Mesendoderm (in vitro differentiated cells): ENCODE data around the gene ENHO. TPM values are rescaled to one million over a fixed set of nuclear protein-coding genes. Genes with fewer than 3 reads are reported as not detected.
A peak's percentile ranks its signal among the peaks of the same experiment; 100 is the strongest.

Experiments
- DNase-seq: peaks from one replicate; pipeline ENCODE4 v3.0.0; 2013
- H2AK5ac ChIP-seq: 2 replicates; pipeline ENCODE4 v1.6.1; 2013; ENCODE audit warnings: low read length, inconsistent platforms
- H2BK120ac ChIP-seq: 2 replicates; pipeline ENCODE4 v1.6.1; 2013; ENCODE audit warnings: low read depth, mild to moderate bottlenecking, low read length, moderate library complexity, mixed read lengths
- H2BK15ac ChIP-seq: replicated peaks from 2 replicates; pipeline ENCODE4 v1.6.1; 2013; ENCODE audit warnings: low read depth, mild to moderate bottlenecking, moderate library complexity
- H2BK5ac ChIP-seq: 2 replicates; pipeline ENCODE4 v1.6.1; 2013; ENCODE audit warnings: low read length, inconsistent platforms
- H3K18ac ChIP-seq: 2 replicates; pipeline ENCODE4 v1.6.1; 2013; ENCODE audit warnings: mild to moderate bottlenecking, low read length, mixed read lengths
- H3K23ac ChIP-seq: one replicate; pipeline ENCODE4 v1.6.1; 2013; ENCODE audit warnings: low read length
- H3K27ac ChIP-seq: 2 replicates; pipeline ENCODE4 v1.5.1; 2013; ENCODE audit warnings: low read depth, mild to moderate bottlenecking, inconsistent platforms, low read length, moderate library complexity
- H3K27me3 ChIP-seq: 2 replicates; pipeline ENCODE4 v1.6.1; 2013; ENCODE audit warnings: low read length, control low read depth, mild to moderate bottlenecking, inconsistent platforms; ENCODE audit not compliant: insufficient read depth, poor library complexity
- H3K36me3 ChIP-seq: 2 replicates; pipeline ENCODE4 v1.6.1; 2013; ENCODE audit warnings: low read length, inconsistent platforms; ENCODE audit not compliant: control insufficient read depth, insufficient read depth
- H3K4ac ChIP-seq: one replicate; pipeline ENCODE4 v1.6.1; 2013; ENCODE audit warnings: low read depth, mild to moderate bottlenecking, low read length, moderate library complexity
- H3K4me1 ChIP-seq: 2 replicates; pipeline ENCODE4 v1.6.1; 2013; ENCODE audit warnings: low read depth, low read length, inconsistent platforms; ENCODE audit not compliant: control insufficient read depth
- H3K4me2 ChIP-seq: 2 replicates; pipeline ENCODE4 v1.6.1; 2013; ENCODE audit warnings: low read length
- H3K4me3 ChIP-seq: 2 replicates; pipeline ENCODE4 v1.5.1; 2013; ENCODE audit warnings: mild to moderate bottlenecking, low read length
- H3K56ac ChIP-seq: one replicate; pipeline ENCODE4 v1.6.1; 2013; ENCODE audit warnings: low read length
- H3K79me1 ChIP-seq: 2 replicates; pipeline ENCODE4 v1.6.1; 2013; ENCODE audit warnings: low read length, inconsistent platforms
- H3K79me2 ChIP-seq: 2 replicates; pipeline ENCODE4 v1.6.1; 2013; ENCODE audit warnings: mild to moderate bottlenecking, low read length; ENCODE audit not compliant: control insufficient read depth, insufficient read depth
- H3K9ac ChIP-seq: 2 replicates; pipeline ENCODE4 v1.6.1; 2013; ENCODE audit warnings: low read length, inconsistent platforms
- H4K5ac ChIP-seq: one replicate; pipeline ENCODE4 v1.6.1; 2013; ENCODE audit warnings: low read length
- H4K8ac ChIP-seq: one replicate; pipeline ENCODE4 v1.6.1; 2013; ENCODE audit warnings: low read depth, mild to moderate bottlenecking, control low read depth, low read length, moderate library complexity
- WGBS: extraction: QIAGEN DNeasy Blood & Tissue Kit; methylation state at CpG from one replicate; pipeline ENCODE4 v1.1.7; 2013; ENCODE audit warnings: low lambda C conversion rate, missing lambda C conversion rate; ENCODE audit not compliant: insufficient coverage; ENCODE audit errors: extremely low coverage; 5-methylcytosine and 5-hydroxymethylcytosine counted together
- polyA plus RNA-seq, 2 experiments: library from polyadenylated mRNA; stranded (reverse); fragments of 200-250 nt; gene quantifications; one replicate each; pipeline ENCODE4 v1.2.3, GENCODE V29; 2013

The ENHO gene
- polyA plus RNA-seq (2013, experiment 1 of 2): 7.3 TPM
- 7.1 TPM for polyA plus RNA-seq (2013, experiment 2 of 2)

GRCh38 chr9:34522971-34523797, at the start of gene ENHO:
Gene ENHO, minus strand, starts transcription at chr9:34522990. Its CDS starts 1,295 bp downstream, at chr9:34521695.
- peak; percentile 94 for DNase-seq
- peak within 1 kb of the TSS; percentile 38 for H3K4me3 ChIP-seq
- H3K56ac ChIP-seq: peak within 1 kb of the TSS; percentile 90
- H2AK5ac ChIP-seq: no peak within 1 kb of the TSS
- WGBS: no CpG with 5 or more reads among the region's 63 CpGs
- no peak within 1 kb of the TSS for H3K4ac ChIP-seq
- peak within 1 kb of the TSS; percentile 95 for H4K5ac ChIP-seq
- H2BK120ac ChIP-seq: no peak within 1 kb of the TSS
- peak within 1 kb of the TSS; percentile 8 for H3K18ac ChIP-seq
- no peaks in the 10 kb centered on the region for H3K36me3 ChIP-seq
- H3K4me1 ChIP-seq: peaks cover 8% of the 10 kb centered on the region
- H4K8ac ChIP-seq: no peak within 1 kb of the TSS
- no peak within 1 kb of the TSS for H3K27ac ChIP-seq
- H3K4me2 ChIP-seq: peak within 1 kb of the TSS; percentile 94
- no peaks in the 10 kb centered on the region for H3K27me3 ChIP-seq
- peak within 1 kb of the TSS; percentile 48 for H3K23ac ChIP-seq
- no peak within 1 kb of the TSS for H2BK5ac ChIP-seq
- H3K79me2 ChIP-seq: no peaks in the 10 kb centered on the region
- no peaks in the 10 kb centered on the region for H3K79me1 ChIP-seq
- peak within 1 kb of the TSS; percentile 77 for H3K9ac ChIP-seq
- no peak within 1 kb of the TSS for H2BK15ac ChIP-seq

DNA sequence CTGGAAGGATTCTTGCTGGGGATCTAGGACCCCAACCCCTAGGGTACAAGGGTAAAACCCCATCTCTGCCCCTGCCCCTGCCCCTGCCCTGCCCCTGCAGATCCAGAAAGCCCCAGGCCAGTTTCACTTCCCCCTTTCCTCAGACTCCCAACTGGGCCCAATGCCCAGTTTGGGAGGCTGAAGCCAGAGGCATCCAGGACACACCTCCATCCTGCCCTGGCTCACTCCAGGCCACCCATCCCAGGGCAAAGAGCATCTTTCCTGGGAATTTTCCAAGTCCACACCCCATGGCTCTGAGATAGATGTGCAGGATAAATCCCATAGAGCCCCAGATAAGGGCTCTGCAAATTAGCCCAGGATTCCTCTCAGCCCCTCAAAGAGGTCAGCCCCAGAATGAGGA, 49.3 kb upstream of the ENHO start:
- no peaks in the 10 kb centered on the region for H3K79me1 ChIP-seq
- no peak overlapping the region for H3K56ac ChIP-seq
- H3K27ac ChIP-seq: no peak overlapping the region
- no peak overlapping the region for H3K4me2 ChIP-seq
- H3K4ac ChIP-seq: no peak overlapping the region
- no peaks in the 10 kb centered on the region for H3K36me3 ChIP-seq
- H2AK5ac ChIP-seq: no peak overlapping the region
- H2BK15ac ChIP-seq: no peak overlapping the region
- no peaks in the 10 kb centered on the region for H3K79me2 ChIP-seq
- H3K27me3 ChIP-seq: no peaks in the 10 kb centered on the region
- H2BK120ac ChIP-seq: no peak overlapping the region
- H3K4me3 ChIP-seq: no peak overlapping the region
- H3K23ac ChIP-seq: no peak overlapping the region
- peaks cover 8% of the 10 kb centered on the region for H3K4me1 ChIP-seq
- H4K5ac ChIP-seq: no peak overlapping the region
- H2BK5ac ChIP-seq: no peak overlapping the region
- no peak overlapping the region for H3K9ac ChIP-seq
- H4K8ac ChIP-seq: no peak overlapping the region
- H3K18ac ChIP-seq: no peak overlapping the region
- DNase-seq: no peak

GRCh38 chr9:34571481-34571810, 48.7 kb upstream of the ENHO start:
- WGBS: no CpG with 5 or more reads among the region's 12 CpGs
- Histone ChIP-seq H3K9ac (no peak overlapping the region), H3K4me2 (no peak overlapping the region), H2BK15ac (no peak overlapping the region), H3K36me3 (no peaks in the 10 kb centered on the region), H4K5ac (no peak overlapping the region), H3K79me1 (no peaks in the 10 kb centered on the region), H3K4me3 (no peak overlapping the region), H4K8ac (no peak overlapping the region), H3K4me1 (peaks cover 4% of the 10 kb centered on the region), H2BK120ac (no peak overlapping the region), H2BK5ac (no peak overlapping the region), H3K18ac (no peak overlapping the region), H3K27me3 (no peaks in the 10 kb centered on the region), H3K27ac (no peak overlapping the region), H3K4ac (no peak overlapping the region), H2AK5ac (no peak overlapping the region), H3K23ac (no peak overlapping the region), H3K56ac (no peak overlapping the region), H3K79me2 (no peaks in the 10 kb centered on the region)
- no peak for DNase-seq

DNA sequence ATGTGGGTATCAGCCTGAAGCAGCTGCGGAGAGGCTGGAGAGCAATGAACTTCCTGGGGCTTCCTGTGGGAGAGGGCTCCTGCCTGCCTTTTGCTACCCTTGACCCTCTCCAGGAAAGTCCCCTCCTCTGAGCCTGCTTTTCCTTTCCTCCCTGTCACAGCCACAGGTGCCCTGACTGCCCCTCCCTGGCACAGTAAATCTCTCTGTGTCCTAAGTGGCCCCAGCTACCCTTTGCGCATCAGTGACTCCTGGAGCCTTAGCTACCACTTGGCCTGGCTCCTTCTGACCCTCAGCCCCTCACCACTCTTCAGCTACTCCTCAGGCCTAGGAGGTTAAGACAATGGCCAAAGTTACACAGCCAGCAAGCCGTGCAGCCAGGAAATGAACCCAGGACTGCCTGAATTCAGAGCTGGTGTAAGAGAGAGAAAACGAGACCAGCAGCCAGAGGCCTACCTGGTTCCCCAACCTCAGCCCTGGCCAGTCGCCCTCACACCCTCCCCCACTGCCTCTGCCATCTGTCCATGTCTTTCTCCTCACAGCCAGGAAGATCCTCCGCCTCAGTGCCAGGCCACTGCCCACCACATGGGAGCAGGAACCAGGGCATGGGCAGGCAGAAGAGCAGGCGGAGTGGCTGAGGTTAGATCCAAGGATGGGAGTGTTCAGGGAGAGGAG, 48.2 kb upstream of the ENHO start:
- Histone ChIP-seq H4K8ac (no peak overlapping the region), H2AK5ac (no peak overlapping the region), H3K18ac (no peak overlapping the region), H3K23ac (no peak overlapping the region), H3K4me3 (no peak overlapping the region), H2BK15ac (no peak overlapping the region), H3K79me1 (no peaks in the 10 kb centered on the region), H4K5ac (no peak overlapping the region), H3K4me1 (peaks cover 2% of the 10 kb centered on the region), H3K4ac (no peak overlapping the region), H2BK5ac (no peak overlapping the region), H3K27me3 (no peaks in the 10 kb centered on the region), H3K9ac (no peak overlapping the region), H2BK120ac (no peak overlapping the region), H3K27ac (no peak overlapping the region), H3K79me2 (no peaks in the 10 kb centered on the region), H3K36me3 (no peaks in the 10 kb centered on the region), H3K56ac (no peak overlapping the region), H3K4me2 (no peak overlapping the region)
- WGBS: no CpG with 5 or more reads among the region's 7 CpGs
- DNase-seq: no peak

DNA sequence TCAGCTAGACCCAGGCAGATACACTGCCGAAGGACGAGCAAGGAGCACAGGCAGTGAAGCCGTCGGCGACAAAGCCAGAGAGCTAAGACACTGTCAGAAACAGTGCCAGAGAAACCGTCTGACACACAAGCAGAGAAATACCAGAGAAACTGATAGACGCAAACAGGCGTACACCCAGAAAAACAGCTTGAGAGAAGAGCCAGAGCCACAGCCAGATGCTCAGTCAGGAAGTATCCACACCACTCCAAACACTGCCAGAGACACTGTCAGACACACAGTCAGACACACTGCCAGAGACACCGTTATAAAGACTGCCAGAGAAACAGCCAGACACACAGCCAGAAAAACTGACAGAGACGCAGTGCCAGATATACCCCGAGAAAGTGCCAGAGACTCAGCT, 47.6 kb upstream of the ENHO start:
- no peak overlapping the region for H3K18ac ChIP-seq
- no peak overlapping the region for H3K23ac ChIP-seq
- no peak overlapping the region for H4K8ac ChIP-seq
- H2BK5ac ChIP-seq: no peak overlapping the region
- H3K79me2 ChIP-seq: no peaks in the 10 kb centered on the region
- H4K5ac ChIP-seq: no peak overlapping the region
- no peaks in the 10 kb centered on the region for H3K79me1 ChIP-seq
- H3K36me3 ChIP-seq: no peaks in the 10 kb centered on the region
- WGBS: no CpG with 5 or more reads among the region's 11 CpGs
- H3K4me1 ChIP-seq: peaks cover 5% of the 10 kb centered on the region
- DNase-seq: no peak
- no peak overlapping the region for H3K27ac ChIP-seq
- H3K4me3 ChIP-seq: no peak overlapping the region
- no peak overlapping the region for H3K56ac ChIP-seq
- no peak overlapping the region for H3K9ac ChIP-seq
- no peak overlapping the region for H3K4ac ChIP-seq
- no peaks in the 10 kb centered on the region for H3K27me3 ChIP-seq
- H2AK5ac ChIP-seq: no peak overlapping the region
- H3K4me2 ChIP-seq: no peak overlapping the region
- H2BK15ac ChIP-seq: no peak overlapping the region
- H2BK120ac ChIP-seq: no peak overlapping the region
